HG02678 (cell line): ENCODE measurements around the gene CASP9.
"Not testable (repeated sequence)": the region's sequence is repeated elsewhere in the genome, so short reads cannot be mapped to it uniquely, and the experiment has no call there.

Source experiments
- ATAC-seq: cut with Tn5 transposase; IDR thresholded peaks from one replicate; pipeline ENCODE4 v1.9.1; 2021; ENCODE audit warnings: mild to moderate bottlenecking, moderate library complexity; ENCODE audit not compliant: unreplicated experiment

The CASP9 gene

DNA sequence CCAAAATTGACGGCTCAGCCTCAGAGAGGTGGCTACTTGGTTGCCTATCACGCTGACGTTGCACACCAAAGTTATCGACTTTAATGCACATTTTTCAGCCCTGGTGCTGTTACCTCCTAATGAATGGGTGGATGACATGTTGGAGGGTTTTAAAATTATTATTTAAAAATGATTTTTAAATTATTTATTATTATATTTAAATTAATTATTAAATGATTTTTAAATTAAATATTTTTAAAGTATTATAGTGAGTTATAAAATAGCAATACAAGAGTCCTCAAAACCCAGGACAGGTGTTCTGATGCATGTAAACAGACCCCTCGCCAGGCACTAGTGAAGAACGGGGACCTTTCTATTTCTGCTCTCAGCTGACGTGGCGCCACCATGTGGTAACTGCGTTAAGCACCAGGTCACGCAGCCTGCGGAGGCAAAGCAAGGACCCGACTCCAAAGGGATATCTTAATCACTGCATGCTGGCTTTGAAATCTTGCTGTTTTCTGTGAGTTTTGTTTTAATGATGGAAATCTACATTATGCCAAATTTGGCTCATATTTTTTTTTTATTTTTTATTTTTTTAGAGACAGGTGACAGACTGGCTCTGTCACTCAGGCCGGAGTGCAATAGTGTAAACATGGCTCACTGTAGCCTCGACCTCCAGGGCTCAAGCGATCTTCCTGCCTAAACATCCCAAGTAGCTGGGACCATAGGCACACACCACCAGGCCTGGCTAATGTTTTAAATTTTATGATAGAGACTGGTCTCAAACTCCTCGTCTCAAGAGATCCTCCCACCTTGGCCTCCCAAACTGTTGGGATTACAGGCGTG, 22.6 kb downstream of the CASP9 start:
- no peak for ATAC-seq

DNA sequence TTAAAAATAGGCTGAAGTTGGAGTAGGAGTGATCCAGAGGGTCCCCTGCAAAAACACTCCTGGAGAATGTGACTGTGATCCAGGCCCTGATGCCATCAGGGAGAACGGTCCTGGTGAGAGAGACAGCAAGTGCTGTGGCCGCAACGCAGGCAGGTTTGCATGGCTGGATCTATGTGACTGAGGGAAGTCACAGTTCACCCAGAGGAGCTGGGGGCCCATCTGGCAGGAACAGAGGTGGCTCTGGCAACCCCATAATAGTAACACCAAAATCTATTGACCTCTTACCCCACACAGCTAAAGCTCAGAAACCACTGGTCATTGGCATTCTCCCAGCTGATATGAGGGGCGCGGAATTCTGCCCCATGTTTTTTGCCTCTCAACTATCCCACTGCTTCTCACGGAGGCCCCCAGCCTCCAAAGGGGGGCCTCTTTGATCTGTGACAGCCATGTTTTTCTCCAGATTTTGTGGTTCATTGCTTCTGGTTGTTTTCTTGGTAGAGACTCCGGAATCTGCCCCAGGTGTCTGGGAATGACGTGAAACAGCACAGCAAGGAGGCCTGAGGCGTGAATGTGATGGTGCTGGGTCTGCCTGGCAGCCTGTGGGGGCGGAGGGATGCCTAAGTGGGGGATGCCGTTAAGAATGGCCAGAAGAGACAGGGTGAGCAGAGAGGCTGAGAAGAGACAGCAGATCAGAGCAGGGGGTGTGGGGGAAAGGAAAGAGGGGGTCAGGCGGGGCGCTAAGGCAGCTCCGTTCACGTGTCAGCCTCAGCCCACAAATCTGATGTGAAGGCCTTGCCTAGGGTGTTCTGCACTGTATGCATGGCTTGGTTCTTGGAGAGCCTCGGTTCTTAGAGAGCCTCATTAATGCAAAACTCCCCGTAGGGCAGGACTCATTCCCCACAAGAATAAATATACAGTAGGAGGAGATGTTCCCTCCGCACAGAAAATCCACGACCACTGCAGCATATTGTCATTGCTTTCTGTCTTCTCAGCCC, 23.5 kb downstream of the CASP9 start:
- ATAC-seq: no peak

DNA sequence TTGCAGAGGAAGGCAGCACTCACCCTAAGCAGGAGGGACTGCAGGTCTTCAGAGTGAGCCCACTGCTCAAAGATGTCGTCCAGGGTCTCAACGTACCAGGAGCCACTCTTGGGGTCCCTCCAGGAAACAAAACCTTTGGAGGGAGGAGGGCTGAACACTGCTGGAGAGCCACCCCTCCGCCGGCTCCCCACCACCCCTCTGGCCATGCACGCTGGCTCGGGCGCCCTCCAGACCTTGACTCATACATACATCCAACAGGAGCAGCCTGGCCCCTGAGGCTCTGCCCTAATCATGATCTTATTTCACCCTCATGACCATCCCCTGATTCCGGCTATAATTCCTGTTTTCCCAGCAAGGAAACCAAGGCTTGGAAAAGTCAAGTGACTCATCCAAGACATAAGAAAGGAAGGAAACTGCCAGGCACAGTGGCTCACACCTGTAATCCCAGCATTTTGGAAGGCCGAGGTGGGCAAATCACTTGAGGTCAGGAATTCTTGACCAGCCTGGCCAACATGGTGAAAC, 30.1 kb downstream of the CASP9 start:
- no peak for ATAC-seq

DNA sequence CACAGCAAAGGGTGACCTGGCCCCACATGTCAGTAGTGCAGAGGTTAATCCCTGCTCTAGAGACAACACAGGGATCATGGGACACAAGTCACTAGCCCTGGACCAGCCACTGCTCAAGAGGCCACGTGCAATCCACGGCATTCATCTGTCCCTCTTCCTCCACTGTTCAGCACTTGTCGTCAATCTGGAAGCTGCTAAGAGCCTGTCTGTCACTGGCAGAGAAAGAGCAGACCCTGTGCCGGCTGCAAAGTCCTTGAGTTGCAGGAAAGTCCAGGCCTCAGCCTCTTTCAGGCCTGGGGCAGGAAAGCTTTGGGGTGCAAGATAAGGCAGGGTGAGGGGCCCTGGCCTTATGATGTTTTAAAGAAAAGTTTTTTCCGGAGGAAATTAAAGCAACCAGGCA, 31.4 kb downstream of the CASP9 start:
- ATAC-seq: no peak

DNA sequence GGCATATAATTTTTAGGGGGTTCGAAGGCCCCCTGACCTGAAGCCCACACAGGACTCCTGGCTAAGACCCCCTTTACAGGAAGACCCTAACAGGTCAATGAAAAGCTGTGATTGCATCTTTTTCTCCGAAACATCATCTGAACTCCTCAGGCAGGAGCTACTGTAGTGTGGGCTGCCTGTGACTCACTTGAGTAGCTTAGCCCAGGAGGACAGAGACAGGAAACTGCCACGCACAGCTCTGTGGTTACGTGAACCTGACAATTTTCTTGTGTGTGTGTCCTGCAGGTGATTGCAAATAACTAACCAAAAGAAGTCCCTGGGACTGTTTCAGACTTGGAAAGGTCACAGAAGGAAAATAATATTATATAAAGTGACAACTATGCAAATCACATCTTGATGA, 33.0 kb downstream of the CASP9 start:
- ATAC-seq: not testable (repeated sequence)

DNA sequence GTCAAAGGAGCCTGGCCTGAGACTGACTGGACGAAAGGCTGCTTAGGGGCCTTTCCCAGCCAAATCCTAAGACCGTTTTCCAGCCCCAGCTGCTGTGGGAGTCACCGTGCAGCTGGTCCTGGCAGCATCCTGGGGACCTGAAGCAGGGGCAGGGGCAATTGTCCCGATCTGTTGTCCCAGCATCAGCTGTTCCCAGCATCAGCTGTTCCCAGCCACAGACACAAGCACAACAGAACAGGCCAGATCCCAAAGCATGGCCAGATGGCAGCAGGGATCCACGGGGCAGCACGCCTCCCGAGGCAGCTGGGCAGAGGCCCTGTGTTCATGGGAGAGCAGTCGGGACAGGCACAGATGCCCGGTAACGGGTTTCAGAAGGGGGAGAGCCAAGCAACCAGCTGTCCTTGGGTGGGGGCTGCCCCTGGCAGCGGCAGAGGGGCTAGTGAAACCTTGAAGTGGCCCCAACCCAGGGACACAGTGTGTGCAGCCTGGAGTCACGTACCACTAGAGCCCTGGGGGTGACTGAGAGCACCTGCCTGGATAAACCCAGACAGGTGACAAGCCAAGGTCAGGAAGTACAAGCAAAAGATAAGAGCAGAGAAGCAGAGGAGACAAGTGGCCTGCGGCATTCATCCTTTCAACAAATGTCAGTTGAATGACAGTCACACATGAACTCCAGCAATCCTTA, 34.8 kb downstream of the CASP9 start:
- ATAC-seq: no peak

DNA sequence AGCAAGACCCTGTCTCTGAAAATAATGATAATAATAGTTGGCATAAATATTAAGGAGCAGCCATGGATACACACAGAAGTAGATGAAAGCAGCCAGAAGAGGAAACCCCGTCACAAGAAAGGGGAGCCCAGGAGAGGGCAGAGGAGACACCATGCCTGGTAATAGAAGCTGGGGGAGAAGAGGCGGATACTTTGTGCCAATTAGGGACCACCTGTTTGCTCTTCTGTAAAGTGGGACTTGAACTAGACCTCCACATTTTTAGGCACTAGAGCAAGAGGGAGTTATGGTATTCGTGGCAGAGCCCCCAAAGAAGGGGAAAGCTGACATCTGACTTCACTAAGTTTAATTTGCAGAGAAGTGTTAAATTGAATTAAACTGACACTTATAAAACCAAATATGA, 35.6 kb downstream of the CASP9 start:
- no peak for ATAC-seq

DNA sequence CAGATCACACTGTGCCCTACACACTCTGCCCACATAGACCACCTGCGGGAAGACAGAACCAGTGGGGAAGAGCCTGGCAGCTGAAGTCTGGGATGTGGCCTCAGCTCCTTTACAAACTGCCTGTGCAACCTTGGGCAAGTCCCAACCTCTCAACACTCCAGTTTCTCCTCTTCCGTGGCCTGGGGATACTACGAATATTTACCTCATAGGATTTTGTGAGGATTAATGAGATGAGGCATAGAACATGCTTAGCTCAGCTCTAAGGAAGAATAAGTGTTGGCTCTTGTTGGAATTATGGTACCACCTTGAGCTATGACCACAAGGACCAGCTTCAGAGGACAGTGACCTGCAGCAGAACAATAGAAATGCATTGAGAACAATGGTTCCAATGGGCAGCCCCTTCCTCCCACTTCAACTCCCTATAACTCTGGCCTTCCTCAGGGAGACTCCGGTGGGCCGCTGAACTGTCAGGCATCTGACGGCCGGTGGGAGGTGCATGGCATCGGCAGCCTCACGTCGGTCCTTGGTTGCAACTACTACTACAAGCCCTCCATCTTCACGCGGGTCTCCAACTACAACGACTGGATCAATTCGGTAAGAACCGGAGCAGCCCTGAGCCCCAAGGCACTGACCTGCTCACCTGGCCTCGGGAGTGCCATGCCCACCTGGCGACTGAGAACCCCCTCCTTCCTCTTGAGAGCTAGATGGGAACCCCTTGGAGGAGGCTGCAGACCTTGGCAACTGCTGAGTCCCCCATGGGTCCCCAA, 37.0 kb downstream of the CASP9 start:
- ATAC-seq: not testable (repeated sequence)

DNA sequence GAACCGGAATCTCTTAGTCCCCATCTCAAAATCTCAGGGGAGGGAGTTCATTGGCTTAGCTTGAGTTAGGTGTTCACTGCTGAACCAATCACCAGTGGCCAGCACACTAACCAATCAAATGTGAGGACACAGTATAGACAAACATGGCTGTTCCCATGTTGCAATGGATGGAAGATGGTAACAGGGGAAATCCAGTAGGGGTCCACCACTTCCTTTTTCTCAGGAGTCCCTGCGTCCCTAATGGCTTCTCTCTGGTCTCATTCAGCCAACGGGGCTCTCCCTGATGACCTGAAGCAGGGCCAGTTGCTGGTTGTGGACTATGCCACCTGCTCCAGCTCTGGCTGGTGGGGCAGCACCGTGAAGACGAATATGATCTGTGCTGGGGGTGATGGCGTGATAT, 38.4 kb downstream of the CASP9 start:
- ATAC-seq: no peak

DNA sequence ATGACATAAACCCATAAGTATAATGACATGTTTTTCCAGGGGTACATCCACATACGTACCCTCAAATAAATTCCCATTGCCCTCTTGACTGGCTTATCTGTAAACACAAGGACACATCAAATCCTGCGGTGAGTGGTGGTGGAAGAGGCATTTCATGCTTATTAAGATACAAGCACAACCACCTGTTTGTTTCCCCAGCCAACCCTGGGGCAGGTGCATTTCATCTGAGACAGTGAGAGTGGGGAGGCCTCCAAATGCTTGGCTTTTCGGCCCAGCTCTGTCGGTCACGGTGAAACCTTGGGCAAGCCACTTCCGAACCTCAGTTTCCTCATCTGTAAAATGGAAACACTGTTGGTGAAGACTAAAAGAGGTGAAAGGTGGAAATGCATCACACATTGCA, 39.6 kb downstream of the CASP9 start:
- not testable (repeated sequence) for ATAC-seq

DNA sequence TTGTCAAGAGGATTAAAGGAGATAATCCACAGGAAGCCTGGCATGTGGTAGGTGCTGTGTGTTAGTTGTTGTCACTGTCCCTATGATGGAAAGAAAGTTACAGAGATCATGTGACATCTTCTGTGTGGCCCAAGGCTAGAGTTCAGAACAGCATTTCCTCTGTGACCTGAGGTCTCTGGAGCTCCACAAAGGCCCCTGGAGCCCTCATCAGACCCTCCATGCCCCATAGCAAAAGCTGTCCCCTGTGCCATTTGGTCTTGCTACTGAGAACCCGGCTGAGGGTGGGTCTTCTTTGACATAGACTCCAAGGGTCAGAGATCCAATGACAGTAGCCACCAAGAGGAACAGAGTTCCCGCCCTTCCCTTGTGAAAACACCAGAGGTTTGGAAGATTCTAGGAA, 40.0 kb downstream of the CASP9 start:
- no peak for ATAC-seq

DNA sequence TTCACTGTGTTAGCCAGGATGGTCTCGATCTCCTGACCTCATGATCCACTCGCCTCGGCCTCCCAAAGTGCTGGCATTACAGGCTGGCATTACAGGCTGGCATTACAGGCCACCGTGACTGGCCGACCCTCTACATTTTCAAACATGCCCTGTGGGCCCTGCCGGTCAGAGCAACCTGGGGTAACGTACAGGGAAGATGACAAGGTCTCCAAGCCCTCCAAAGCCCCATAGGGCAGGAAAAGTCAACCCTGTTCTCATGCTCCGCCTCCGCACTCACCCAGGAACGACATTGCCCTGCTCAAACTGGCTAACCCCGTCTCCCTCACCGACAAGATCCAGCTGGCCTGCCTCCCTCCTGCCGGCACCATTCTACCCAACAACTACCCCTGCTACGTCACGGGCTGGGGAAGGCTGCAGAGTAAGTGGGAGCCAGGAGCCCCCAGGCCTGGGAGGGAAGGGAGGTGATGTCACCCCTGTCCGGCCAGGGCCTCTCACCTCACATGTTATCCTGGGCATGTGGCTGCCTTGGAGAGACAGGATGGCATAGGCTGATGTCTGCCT, 41.0 kb downstream of the CASP9 start:
- not testable (repeated sequence) for ATAC-seq

DNA sequence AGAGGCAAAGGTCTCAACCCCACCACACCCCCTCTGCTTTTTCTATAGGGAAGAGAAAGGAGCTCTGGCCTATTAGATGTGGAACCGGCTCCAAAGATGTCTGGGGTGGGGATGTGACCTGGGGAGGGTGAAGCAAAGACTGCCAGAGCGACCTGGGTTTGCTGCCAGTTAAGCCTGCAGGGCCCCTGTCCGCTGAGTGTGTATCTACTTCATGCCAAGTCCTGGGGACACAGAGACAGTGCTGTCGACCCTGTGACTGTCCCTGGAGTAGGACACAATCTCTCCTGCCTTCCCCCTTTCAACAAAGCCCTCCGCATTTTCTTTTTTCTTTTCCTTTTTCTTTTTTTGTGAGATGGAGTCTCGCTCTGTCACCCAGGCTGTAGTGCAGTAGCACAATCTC, 41.6 kb downstream of the CASP9 start:
- not testable (repeated sequence) for ATAC-seq

DNA sequence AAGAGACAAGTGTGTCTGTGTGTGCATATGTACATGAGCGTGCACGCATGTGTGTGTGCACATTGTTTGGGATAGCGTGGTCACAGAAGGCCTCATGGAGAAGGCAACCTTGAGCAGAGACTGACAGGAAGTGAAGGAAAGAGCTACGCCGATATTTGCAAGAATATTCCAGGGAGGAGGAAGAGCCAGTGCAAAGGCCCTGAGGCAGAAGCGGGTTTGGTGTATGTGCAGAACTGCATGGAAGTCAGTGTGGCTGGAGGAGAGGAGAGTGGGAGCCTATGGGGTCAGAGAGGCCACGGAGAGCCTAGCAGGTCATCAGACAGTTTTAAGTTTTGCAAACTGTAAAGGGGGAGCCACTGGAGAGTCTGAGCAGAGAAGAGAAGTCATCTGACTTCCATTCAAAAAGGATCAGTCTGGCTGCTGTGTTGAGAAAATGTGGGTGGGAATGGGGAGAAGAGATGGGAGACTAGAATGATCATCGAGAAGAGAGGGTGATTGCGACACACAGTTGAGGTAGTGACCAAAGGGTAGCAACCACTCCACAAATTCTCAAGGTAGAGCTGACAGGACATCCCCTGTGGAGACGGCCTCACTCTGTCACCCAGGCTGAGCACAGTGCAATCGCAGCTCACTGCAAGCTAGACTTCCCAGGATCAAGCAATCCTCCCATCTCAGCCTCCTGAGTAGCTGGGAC, 44.2 kb downstream of the CASP9 start:
- no peak for ATAC-seq

DNA sequence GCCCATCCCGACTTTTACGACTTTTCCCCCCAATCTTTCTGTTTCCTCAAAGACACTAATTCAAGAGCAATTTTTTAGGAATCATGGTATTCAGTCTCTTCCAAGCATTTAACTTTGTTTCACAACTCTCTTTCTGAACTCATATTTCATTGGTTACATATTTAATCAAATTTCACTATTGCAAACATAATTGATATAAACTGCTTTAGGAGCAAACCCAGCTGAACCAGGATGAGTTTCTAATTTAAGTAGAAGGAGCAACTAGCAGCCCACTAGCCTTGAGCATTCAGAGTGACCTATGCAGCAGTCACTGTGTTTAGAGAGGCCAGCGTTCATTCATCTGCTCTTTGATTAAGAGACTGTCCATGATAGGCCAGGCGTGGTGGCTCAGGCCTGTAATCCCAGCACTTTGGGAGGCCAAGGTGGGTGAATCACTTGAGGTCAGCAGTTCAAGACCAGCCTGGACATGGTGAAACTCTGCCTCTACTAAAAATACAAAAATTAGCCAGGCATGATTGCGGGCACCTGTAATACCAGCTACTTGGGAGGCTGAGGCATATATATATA, 46.3 kb downstream of the CASP9 start:
- ATAC-seq: no peak

DNA sequence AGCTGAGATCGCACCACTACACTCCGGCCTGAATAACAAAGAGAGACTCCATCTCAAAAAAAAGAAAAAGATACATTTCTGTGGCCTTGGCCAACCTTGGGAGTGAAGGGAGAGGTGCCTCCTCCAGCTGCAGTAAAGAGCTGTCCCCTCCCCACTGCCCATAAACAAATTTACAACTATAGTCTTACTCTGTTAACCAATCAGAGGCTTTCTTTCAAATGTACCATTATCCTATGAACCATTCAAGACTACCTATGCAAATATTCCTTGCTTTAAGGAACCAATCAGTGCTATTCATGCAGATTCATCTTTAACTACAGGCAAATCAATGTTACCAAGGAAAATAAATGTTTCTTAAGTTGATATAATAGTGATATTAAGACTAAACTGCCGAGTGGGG, 47.1 kb downstream of the CASP9 start:
- ATAC-seq: no peak

DNA sequence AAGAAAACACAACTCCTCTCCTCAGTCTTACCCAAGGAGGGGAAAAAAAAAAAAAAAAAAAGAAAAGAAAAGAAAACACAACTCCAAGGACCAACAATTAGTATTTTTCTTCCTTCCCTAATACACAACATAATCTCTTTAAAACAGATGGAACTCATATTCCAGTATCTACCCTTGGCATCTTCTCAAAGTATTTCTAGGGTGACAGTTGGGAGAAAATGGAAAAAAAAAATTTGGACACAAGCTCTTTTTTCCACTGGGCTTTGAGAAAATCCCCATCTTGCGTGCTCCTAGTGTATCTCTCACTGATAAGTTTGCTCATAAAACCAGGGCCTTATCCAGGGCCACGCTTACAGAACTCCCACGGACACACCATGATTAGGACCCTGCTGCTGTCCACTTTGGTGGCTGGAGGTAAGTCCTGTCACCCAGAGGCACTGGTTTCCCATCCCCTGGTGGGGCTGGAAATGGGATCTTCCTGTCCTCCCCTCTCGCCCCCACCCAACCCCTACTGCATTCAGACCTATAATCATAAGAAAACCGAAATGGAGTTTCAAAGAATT, 48.2 kb downstream of the CASP9 start, which contains the start of gene CELA2B:
CELA2B (plus strand) TSS at position 353 of the 563 bp plus-strand sequence; CDS start at position 375, 22 bp downstream.
- ATAC-seq: no peak

DNA sequence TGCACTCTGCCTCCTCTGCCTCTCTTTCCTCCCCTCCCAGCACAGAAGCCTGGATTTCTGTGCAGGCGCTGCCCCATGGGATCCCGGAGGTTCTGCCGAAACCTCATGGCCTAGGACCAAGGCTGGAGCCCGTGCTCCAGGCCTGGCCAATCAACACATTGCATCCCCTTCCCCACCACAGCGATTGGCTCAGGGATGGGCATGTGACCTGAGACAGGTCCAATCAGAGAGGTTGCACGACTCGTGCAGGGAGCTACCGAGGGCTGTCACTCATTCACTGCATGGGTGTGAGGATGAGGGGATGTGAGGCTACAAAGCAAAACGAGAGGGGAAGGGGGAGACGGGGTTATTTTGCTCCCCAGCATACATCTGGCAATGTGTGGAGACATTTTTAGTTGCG, 51.4 kb downstream of the CASP9 start:
- no peak for ATAC-seq

DNA sequence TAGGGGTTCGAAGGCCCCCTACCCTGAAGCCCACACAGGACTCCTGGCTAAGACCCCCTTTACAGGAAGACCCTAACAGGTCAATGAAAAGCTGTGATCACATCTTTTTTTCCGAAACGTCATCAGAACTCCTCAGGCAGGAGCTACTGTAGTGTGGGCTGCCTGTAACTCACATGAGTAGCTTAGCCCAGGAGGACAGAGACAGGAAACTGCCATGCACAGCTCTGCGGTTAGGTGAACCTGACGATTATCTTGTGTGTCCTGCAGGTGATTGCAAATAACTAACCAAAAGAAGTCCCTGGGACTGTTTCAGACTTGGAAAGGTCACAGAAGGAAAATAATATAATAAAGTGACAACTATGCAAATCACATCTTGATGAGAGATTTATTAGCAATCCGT, 52.3 kb downstream of the CASP9 start:
- ATAC-seq: not testable (repeated sequence)
